A549 (cell line): Measurements from ENCODE around the gene ZNF883. TPM values are rescaled to one million over a fixed set of nuclear protein-coding genes. Genes with fewer than 3 reads are reported as not detected.
"Not testable (repeated sequence)": the region's sequence is repeated elsewhere in the genome, so short reads cannot be mapped to it uniquely, and the experiment has no call there.

Experiments used
- ATAC-seq, 2 experiments: fragments of 200-7000 bp in 1 of 2; fragments of >200 bp in 1 of 2; cut with Nextera tagmentation in 1 of 2; cut with Tn5 transposase in 1 of 2; 3 replicates each; pipeline versions ENCODE4 v1.8.0 to v1.9.1; 2018 to 2020; ENCODE audit warnings: mild to moderate bottlenecking in 1 of 2, moderate library complexity in 1 of 2
- CTCF ChIA-PET: fragments of 300-600 bp; sonication (Branson Sonifier 250); formaldehyde crosslinking; extraction: SDS; loops from one replicate; lab custom pipeline; 2021; ENCODE audit warnings: antibody characterized with exemption, inconsistent platforms; lab: Yijun Ruan, JAX
- POLR2A ChIA-PET: fragments of 350-600 bp; formaldehyde crosslinking; extraction: SDS; loops from one replicate; lab custom pipeline; 2021; ENCODE audit warnings: antibody characterized with exemption, inconsistent platforms; lab: Yijun Ruan, JAX
- DNase-seq, 2 experiments: peaks; one replicate each; pipeline versions ENCODE4 v3.0.0 to v3.0.0-alpha.2; 2011 to 2016; ENCODE audit warnings: low read depth in 1 of 2, low spot score in 1 of 2
- FAIRE-seq: peaks from 2 replicates; lab custom pipeline; 2011; peaks lifted over from hg19 to GRCh38; lab: Jason Lieb, UNC
- H3K27ac ChIP-seq, 2 experiments: fragments of >200 bp; sonication (Bioruptor Twin); formaldehyde crosslinking; 3 replicates each; pipeline ENCODE4 v1.5.1; 2016 to 2017
- H3K4me1 ChIP-seq: fragments of >200 bp; sonication (Bioruptor Twin); formaldehyde crosslinking; 3 replicates; pipeline ENCODE4 v1.6.1; 2016
- H3K4me2 ChIP-seq: fragments of >200 bp; sonication (Bioruptor Twin); formaldehyde crosslinking; 3 replicates; pipeline ENCODE4 v1.6.1; 2016
- H3K4me3 ChIP-seq: fragments of >200 bp; sonication (Bioruptor Twin); formaldehyde crosslinking; 3 replicates; pipeline ENCODE4 v1.5.1; 2016
- H3K9me3 ChIP-seq: fragments of >200 bp; sonication (Bioruptor Twin); formaldehyde crosslinking; 3 replicates; pipeline ENCODE4 v1.6.1; 2016
- CBX2 ChIP-seq: fragments of 200-600 bp; sonication (generic); IDR thresholded peaks from 2 replicates; pipeline ENCODE4 v1.6.1; 2016; ENCODE audit warnings: low read depth, mild to moderate bottlenecking, borderline replicate concordance
- CHD4 ChIP-seq: fragments of 200-600 bp; sonication (generic); IDR thresholded peaks from 2 replicates; pipeline ENCODE4 v1.6.1; 2016; ENCODE audit warnings: antibody characterized with exemption, mild to moderate bottlenecking, borderline replicate concordance
- HDAC2 ChIP-seq: fragments of 200-600 bp; sonication (generic); IDR thresholded peaks from 2 replicates; pipeline ENCODE4 v1.6.1; 2016
- KDM1A ChIP-seq: fragments of 200-600 bp; sonication (generic); IDR thresholded peaks from 2 replicates; pipeline ENCODE4 v1.6.1; 2016; ENCODE audit warnings: low read depth, mild to moderate bottlenecking
- MAFK ChIP-seq: fragments of 450-650 bp; IDR thresholded peaks from 2 replicates; pipeline ENCODE4 v1.6.1; 2014; ENCODE audit not compliant: partially characterized antibody
- RARB ChIP-seq: fragments of 250-450 bp; sonication (Bioruptor Pico); IDR thresholded peaks from 2 replicates; pipeline ENCODE4 v1.8.0; 2021; ENCODE audit warnings: mild to moderate bottlenecking, moderate library complexity
- RCOR1 ChIP-seq: fragments of 150-350 bp; IDR thresholded peaks from 2 replicates; pipeline ENCODE4 v1.6.1; 2014; ENCODE audit warnings: antibody characterized with exemption, low read length, low read depth
- RFX5 ChIP-seq: fragments of 450-650 bp; IDR thresholded peaks from 2 replicates; pipeline ENCODE4 v1.7.1; 2014; ENCODE audit warnings: antibody characterized with exemption, mild to moderate bottlenecking, moderate library complexity
- ZC3H11A ChIP-seq: fragments of 450-650 bp; IDR thresholded peaks from 2 replicates; pipeline ENCODE4 v1.6.1; 2014; ENCODE audit warnings: antibody characterized with exemption, mild to moderate bottlenecking
- ZFP36 ChIP-seq: fragments of 450-650 bp; IDR thresholded peaks from 2 replicates; pipeline ENCODE4 v1.6.1; 2014; ENCODE audit warnings: borderline replicate concordance; ENCODE audit not compliant: partially characterized antibody
- ZNF302 ChIP-seq: fragments of 250-450 bp; sonication (Bioruptor Pico); IDR thresholded peaks from 2 replicates; pipeline ENCODE4 v1.9.0; 2021; ENCODE audit warnings: inconsistent platforms, mild to moderate bottlenecking, moderate library complexity
- ZSCAN20 ChIP-seq: fragments of 250-450 bp; sonication (Bioruptor Pico); IDR thresholded peaks from 2 replicates; pipeline ENCODE4 v1.8.0; 2022; ENCODE audit warnings: mild to moderate bottlenecking, moderate library complexity
- WGBS: methylation state at CpG from one replicate; pipeline ENCODE4 v1.1.6; 2017; ENCODE audit errors: missing lambda C conversion rate; 5-methylcytosine and 5-hydroxymethylcytosine counted together
- polyA minus RNA-seq: library from RNA; depleted of rRNA, polyadenylated mRNA; stranded (reverse); fragments of >200 nt; gene quantifications from 2 replicates; pipeline ENCODE4 v1.2.3, GENCODE V29; 2011; rRNA and poly(A)+ RNA removed
- polyA plus RNA-seq, 4 experiments: library from polyadenylated mRNA; depleted of rRNA in 3 of 4; stranded (reverse); fragments of >200 nt; fragmentation: RNase III in 1 of 4; extraction: RNeasy Plus Mini Kit Qiagen cat#74134 plus additional on column Dnase treatment in 1 of 4; gene quantifications; 2 replicates in 3 of 4; 3 replicates in 1 of 4; pipeline ENCODE4 v1.2.3, GENCODE V29; 2011 to 2017
- TF ChIP-seq, protein P1 (sequence below): IDR thresholded peaks from 2 replicates; pipeline ENCODE4 v1.6.1; 2012
- TF ChIP-seq, protein P2 (sequence below): fragments of >200 bp; sonication (Bioruptor Twin); formaldehyde crosslinking; IDR thresholded peaks from 3 replicates; pipeline ENCODE4 v1.6.1; 2016

The ZNF883 gene
- polyA plus RNA-seq (2011; rRNA removed) (1.7 and 1.8 TPM in 2 replicates), polyA plus RNA-seq (2017; fragmentation: RNase III; extraction: RNeasy Plus Mini Kit Qiagen cat#74134 plus additional on column Dnase treatment) (1.8 to 2.3 TPM (median 2.0 TPM) in 3 replicates), polyA minus RNA-seq (0.44 and 1.4 TPM in 2 replicates)
- polyA plus RNA-seq (2012; cell fraction: cytosol; rRNA removed), result 0.33 and 0.45 TPM in 2 replicates
- polyA plus RNA-seq (2012; cell fraction: nucleus; rRNA removed), result 0.07 and 0.11 TPM in 2 replicates

DNA sequence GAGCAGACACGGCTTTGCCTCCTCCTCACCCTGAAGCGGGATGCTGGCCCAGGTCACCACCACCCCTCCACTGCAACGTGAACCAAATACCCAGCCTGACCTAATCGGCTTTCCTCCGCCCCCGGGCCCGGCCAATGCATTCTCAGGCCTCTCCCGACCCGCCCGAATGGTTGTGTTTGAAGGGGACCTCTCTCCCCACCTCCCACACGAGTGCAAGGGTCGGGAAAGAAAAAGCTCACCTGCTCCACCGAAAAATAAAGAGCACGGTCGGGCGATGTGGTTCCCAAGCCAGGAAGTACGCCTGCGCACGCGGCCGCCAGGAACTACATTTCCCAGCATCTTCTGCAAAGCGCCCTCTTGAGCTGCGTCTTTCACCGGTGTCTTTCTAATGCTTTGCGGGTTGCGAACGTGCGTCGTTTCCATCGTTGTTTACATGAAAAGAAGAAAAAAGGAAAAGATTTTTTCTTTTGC is at the start of gene ZNF883:
Gene ZNF883 (minus strand): TSS at position 282 of the 471 bp plus-strand sequence.
- ChIA-PET POLR2A (interaction anchor here (0.5 to 0.8 kb wide), 2 partner anchors 209 to 329 kb away, joined by 3 to 4 read pairs; partner anchors contain the start of genes FKBP15 and SLC31A1), CTCF (interaction anchor here (0.8 to 1.2 kb wide), 2 partner anchors 14 to 88 kb away, joined by 3 read pairs; no protein-coding TSS in a partner anchor)
- Histone ChIP-seq H3K27ac (peak within 1 kb of the TSS in 1 of 2 experiments; percentile 51; a peak in 3 of 6 replicates), H3K4me2 (peak within 1 kb of the TSS; percentile 70), H3K9me3 (peaks cover 44% of the 10 kb centered on the region), H3K4me1 (no peaks in the 10 kb centered on the region), H3K4me3 (peak within 1 kb of the TSS; percentile 45)
- DNase-seq, result peak; percentile 41 to 73
- WGBS, result 5% methylated on average over 30 of the region's 30 CpGs
- peak; percentile 90 to 92 for ATAC-seq
- TF ChIP-seq, protein P1, sequence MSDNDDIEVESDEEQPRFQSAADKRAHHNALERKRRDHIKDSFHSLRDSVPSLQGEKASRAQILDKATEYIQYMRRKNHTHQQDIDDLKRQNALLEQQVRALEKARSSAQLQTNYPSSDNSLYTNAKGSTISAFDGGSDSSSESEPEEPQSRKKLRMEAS, result peak; percentile 47; the same call in 1 of the 2 replicates
- TF ChIP-seq MAFK (no peak), KDM1A (no peak)
- TF ChIP-seq, all 56 proteins: peak for 1
- FAIRE-seq, result peak; percentile 56

DNA sequence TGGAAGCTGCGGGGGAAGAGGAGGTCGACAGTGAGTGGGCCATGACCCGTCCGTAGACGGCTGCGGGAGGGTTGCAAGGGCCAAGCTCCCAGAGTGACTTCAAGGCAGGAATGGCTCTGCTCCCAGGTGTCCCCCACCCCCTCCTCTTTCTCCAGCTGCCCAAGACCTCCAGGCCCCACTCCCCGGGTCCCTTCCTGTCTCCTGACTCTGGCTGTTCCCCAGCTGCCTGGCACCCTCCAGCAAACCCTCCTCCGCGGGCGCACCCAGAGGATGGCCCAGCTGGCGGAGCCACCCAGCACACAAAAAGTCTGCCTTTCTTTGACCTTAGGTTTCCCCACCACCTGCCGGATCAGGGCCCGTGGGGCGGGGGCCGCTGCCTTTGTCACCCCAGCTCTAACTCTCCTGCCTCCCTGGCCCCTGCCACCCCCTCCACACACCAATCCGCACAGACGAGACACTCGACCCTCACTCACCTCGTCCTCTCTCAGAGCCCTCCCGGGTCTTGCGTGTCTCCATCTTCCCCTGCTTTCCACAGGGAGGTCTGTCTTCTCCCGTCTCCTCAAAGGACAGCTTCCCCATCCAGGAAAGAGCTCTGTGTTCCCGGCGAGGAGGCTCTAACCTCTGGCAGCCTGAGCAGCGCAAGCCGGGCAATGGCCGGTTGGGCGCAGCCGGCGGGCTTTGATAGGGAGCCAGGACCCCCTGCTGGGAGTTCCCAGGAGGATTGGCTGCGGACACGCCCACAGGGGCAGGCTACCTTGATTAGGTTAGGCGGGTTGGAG is 49.3 kb upstream of the ZNF883 start:
- H3K4me2 ChIP-seq, CTCF ChIA-PET, H3K4me3 ChIP-seq, H3K27ac ChIP-seq, H3K4me1 ChIP-seq, ATAC-seq, FAIRE-seq, POLR2A ChIA-PET, DNase-seq: not testable (repeated sequence)
- H3K9me3 ChIP-seq, result peaks cover 16% of the 10 kb centered on the region
- WGBS, result 47% methylated on average over 23 of the region's 33 CpGs

DNA sequence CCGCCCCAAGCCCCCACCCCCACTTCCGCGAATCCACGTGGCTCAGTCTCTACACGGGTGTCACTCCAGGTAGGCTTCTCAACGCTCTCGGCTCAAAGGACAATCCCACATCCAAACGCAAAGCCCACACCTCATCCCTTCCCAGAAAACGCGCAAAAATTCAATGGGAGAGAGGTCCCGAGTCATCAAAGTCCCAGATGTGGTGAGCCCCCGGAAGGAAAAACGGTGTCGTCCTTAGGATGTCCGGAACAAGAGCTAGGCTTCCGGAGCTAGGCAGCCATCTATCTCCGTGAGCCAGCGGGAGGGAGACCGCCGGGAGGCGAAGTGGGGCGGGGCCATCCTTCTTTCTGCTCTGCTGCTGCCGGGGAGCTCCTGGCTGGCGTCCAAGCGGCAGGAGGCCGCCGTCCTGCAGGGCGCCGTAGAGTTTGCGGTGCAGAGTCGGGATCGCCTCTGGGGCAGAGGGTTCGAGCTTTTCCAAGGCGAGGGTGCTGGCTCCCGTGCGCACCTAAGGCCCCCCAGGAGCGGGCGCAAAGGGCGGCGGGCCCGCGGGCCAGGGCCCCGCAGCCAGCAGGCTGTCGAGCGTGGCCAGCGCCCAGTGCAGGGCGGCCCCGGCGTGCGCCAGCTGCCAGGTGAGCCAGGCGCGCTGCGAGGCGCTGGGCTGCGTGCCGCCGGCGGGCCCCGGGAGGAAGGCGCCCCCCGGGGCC is 47.7 kb upstream of the ZNF883 start:
- not testable (repeated sequence) for FAIRE-seq
- CTCF ChIA-PET, result interaction anchor here (0.6 kb wide), 1 partner anchor 973 kb away, joined by 3 read pairs; no protein-coding TSS in a partner anchor

DNA sequence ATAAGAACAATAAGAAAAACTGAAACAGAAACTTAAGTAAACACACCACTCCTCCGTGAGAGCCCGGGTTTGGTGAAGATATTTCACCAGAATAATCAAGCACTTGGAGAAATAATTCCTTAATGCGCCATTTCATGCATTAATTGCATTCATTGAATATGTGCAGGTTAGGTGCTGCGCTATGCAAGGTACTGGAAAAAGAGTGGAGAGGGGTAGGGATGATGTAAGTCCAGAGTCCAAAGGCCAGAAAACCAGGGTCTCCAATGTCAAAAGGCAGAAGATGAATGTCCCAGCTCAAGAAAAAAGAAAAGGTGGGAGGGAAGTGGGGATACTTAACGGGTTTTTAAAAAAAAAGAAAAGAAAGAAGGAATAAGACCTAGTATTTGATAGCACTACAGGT is 45.2 kb upstream of the ZNF883 start:
- 24% methylated on average over 5 of the region's 5 CpGs for WGBS
- TF ChIP-seq RFX5 (no peak), CBX2 (no peak), RARB (CRISPR knock-in tag) (no peak), ZC3H11A (no peak), HDAC2 (no peak), RCOR1 (no peak), CHD4 (no peak), ZFP36 (no peak), ZSCAN20 (CRISPR knock-in tag) (no peak), ZNF302 (CRISPR knock-in tag) (no peak)
- TF ChIP-seq, protein P2, sequence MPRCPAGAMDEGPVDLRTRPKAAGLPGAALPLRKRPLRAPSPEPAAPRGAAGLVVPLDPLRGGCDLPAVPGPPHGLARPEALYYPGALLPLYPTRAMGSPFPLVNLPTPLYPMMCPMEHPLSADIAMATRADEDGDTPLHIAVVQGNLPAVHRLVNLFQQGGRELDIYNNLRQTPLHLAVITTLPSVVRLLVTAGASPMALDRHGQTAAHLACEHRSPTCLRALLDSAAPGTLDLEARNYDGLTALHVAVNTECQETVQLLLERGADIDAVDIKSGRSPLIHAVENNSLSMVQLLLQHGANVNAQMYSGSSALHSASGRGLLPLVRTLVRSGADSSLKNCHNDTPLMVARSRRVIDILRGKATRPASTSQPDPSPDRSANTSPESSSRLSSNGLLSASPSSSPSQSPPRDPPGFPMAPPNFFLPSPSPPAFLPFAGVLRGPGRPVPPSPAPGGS, result no peak
- H3K4me1 ChIP-seq, result no peaks in the 10 kb centered on the region
- peak overlapping the region; percentile 58 to 88 for H3K27ac ChIP-seq
- ChIA-PET CTCF (no interaction called here), POLR2A (interaction anchor here (0.6 to 1.0 kb wide), 5 partner anchors 13 to 339 kb away, joined by 3 to 5 read pairs (median 3); partner anchors contain the start of genes CDC26, FKBP15, INIP and SLC31A1)
- H3K4me2 ChIP-seq, result peak overlapping the region; percentile 56
- ATAC-seq (no peak), FAIRE-seq (no peak), DNase-seq (peak; percentile 2 to 5)
- H3K4me3 ChIP-seq, result peak overlapping the region; percentile 74
- peaks cover 55% of the 10 kb centered on the region for H3K9me3 ChIP-seq

More for the DNA sequence above, 47.7 kb upstream of the ZNF883 start:
- H3K4me2 ChIP-seq, H3K4me3 ChIP-seq, H3K27ac ChIP-seq, ATAC-seq, POLR2A ChIA-PET, H3K4me1 ChIP-seq, DNase-seq: not testable (repeated sequence)
- H3K9me3 ChIP-seq, result peaks cover 29% of the 10 kb centered on the region
- WGBS, result 50% methylated on average over 45 of the region's 61 CpGs
